Stomach (tissue), 4 donors: ENCODE data around the gene HIGD1C.

Experiments
- CTCF ChIP-seq, 7 experiments: fragments of 450-650 bp in 4 of 7; fragments of 200-600 bp in 3 of 7; sonication (generic) in 3 of 7; IDR thresholded peaks; one replicate each; pipeline ENCODE4 v1.5.1; 2016 to 2019; ENCODE audit warnings: antibody characterized with exemption in 7 of 7, control low read depth in 2 of 7, mild to moderate bottlenecking in 1 of 7
- EP300 ChIP-seq: sonication (generic); formaldehyde crosslinking; IDR thresholded peaks from one replicate; pipeline ENCODE4 v1.6.1; 2017; ENCODE audit warnings: antibody characterized with exemption
- POLR2A ChIP-seq, 4 donors: fragments of 450-650 bp; IDR thresholded peaks; one replicate each; pipeline ENCODE4 v1.6.1; 2016; ENCODE audit warnings: antibody characterized with exemption in 4 of 4, control low read depth in 2 of 4, mild to moderate bottlenecking in 1 of 4, moderate library complexity in 1 of 4
- POLR2AphosphoS5 ChIP-seq, 3 donors: sonication (generic); formaldehyde crosslinking; IDR thresholded peaks; one replicate each; pipeline ENCODE4 v1.6.1; 2016; ENCODE audit warnings: antibody characterized with exemption in 3 of 3

DNA sequence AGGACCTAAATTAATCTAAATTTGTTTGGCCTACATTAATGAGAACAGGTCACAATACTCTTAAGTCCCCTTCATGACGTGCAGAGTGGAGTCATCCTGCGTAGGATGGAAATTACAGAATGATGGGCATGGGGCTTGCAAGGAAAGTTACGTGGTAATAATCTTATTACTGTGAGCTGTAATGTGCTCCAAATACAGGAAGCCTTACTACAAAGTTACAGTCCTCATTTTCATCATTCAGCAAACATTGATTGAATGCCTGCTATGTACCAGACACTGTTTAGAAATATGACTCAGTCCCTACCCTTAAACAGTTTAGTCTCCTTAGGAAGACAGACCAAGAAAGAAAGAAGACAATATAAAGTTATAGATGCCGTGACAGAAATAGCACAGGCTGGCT lies 9.4 kb downstream of the HIGD1C start:
- TF ChIP-seq POLR2A (IDR thresholded peaks at IDR 0.05) (no peak), CTCF (IDR thresholded peaks at IDR 0.05) (no peak), POLR2AphosphoS5 (IDR thresholded peaks at IDR 0.05) (no peak), EP300 (no peak)
